ENCODE measurements around the gene RPN2. TPM values are rescaled to one million over a fixed set of nuclear protein-coding genes. Genes with fewer than 3 reads are reported as not detected.

RPN2 gene
- total RNA-seq, 4 donors from 2014 or later, result 74.4 to 161 (median 107) TPM

DNA sequence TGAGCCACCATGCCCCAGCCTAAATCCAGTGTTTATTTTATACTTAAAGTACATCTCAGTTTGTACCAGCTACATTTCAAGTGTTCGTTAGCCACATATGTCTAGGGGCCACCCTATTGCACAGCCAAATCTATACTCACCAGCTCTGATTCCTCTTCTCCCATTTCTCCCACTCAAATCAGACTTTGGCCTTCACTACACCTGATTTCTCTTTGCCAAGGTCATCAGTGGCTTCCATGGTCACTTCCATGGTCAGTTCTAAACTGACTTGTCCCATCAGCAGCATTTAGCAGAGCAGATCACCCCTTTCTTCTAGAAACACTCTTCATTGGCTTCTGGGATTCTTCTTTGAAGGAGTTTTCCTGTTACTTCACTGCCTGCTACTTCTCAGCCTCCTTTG is 68.4 kb downstream of the RPN2 start:
- H3K27me3 ChIP-seq, result no peaks in the 10 kb centered on the region
- no peak overlapping the region for H3K4me3 ChIP-seq
- no peaks in the 10 kb centered on the region for H3K9me3 ChIP-seq
- H3K36me3 ChIP-seq, result no peaks in the 10 kb centered on the region
- no peak overlapping the region for H3K27ac ChIP-seq
- TF ChIP-seq, protein P1, sequence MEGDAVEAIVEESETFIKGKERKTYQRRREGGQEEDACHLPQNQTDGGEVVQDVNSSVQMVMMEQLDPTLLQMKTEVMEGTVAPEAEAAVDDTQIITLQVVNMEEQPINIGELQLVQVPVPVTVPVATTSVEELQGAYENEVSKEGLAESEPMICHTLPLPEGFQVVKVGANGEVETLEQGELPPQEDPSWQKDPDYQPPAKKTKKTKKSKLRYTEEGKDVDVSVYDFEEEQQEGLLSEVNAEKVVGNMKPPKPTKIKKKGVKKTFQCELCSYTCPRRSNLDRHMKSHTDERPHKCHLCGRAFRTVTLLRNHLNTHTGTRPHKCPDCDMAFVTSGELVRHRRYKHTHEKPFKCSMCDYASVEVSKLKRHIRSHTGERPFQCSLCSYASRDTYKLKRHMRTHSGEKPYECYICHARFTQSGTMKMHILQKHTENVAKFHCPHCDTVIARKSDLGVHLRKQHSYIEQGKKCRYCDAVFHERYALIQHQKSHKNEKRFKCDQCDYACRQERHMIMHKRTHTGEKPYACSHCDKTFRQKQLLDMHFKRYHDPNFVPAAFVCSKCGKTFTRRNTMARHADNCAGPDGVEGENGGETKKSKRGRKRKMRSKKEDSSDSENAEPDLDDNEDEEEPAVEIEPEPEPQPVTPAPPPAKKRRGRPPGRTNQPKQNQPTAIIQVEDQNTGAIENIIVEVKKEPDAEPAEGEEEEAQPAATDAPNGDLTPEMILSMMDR (IDR thresholded peaks at IDR 0.05), result no peak
- TF ChIP-seq POLR2A (IDR thresholded peaks at IDR 0.05), result no peak
- intact Hi-C loops (cut with DNase I; ENCODE audit: low total_unique reads), result no loop called here
- no peak for DNase-seq
- H3K4me1 ChIP-seq, result no peaks in the 10 kb centered on the region

DNA sequence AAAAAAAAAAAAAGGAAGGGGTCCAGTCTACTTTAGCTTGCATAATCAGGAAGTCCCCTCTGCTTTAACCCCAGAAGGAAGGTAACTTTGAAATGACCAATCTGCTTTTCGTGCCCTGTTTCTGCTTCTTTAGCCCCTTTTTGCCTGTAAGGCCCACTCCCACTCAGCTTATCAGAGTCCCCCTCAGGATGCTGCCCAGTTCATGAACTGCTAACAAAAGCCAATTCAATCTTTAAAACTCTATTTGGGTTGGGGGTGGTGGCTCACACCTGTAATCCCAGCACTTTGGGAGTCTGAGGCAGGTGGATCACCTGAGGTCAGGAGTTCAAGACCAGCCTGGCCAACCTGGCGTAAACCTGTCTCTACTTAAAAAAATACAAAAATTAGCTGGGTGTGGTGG is 70.2 kb downstream of the RPN2 start:
- H3K9me3 ChIP-seq, result no peaks in the 10 kb centered on the region
- H3K27me3 ChIP-seq, result no peaks in the 10 kb centered on the region
- no peaks in the 10 kb centered on the region for H3K36me3 ChIP-seq
- no peak overlapping the region for H3K4me3 ChIP-seq
- no peaks in the 10 kb centered on the region for H3K4me1 ChIP-seq
- intact Hi-C loops (cut with DNase I; ENCODE audit: low total_unique reads), result no loop called here
- no peak overlapping the region for H3K27ac ChIP-seq
- TF ChIP-seq, protein P1 (IDR thresholded peaks at IDR 0.05), result no peak
- no peak for TF ChIP-seq POLR2A (IDR thresholded peaks at IDR 0.05)
- DNase-seq, result no peak

DNA sequence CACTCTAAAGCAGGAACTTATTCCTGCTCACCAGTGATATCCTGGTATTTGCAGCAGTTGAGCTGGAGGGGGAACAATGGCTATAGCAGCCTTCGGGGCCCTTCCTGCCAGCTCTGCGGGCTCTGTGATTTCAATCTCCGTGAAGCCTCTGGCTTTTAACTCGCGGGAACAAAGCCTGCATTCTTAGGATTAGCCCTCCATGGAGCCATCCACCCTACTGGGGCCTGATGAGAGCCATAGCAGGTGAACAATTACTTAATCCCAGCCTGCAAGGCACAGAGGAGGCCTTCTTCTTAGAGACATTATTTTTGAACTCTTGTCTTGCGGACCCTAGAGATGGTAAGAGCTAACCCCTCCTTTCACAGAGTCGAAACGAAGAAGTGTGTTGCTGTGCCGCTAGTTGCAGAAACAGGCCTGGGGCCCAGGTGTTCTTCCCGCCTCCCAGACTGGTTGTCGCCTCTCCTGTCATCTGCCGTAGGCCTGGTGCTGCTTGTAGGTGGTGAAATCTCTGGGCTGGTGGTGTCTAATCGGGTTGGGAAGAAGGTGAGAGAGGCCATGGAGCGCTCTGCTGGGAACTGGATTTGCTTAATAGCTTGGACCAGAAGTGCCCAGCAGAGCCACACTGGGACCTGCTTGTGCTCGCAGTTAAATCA is 72.8 kb downstream of the RPN2 start:
- Histone ChIP-seq H3K9me3 (no peaks in the 10 kb centered on the region), H3K4me1 (no peaks in the 10 kb centered on the region), H3K4me3 (no peak overlapping the region), H3K36me3 (no peaks in the 10 kb centered on the region), H3K27ac (no peak overlapping the region), H3K27me3 (no peaks in the 10 kb centered on the region)
- no peak for DNase-seq
- intact Hi-C loops (cut with DNase I; ENCODE audit: low total_unique reads), result no loop called here
- no peak for TF ChIP-seq POLR2A (IDR thresholded peaks at IDR 0.05)
- TF ChIP-seq, protein P1 (IDR thresholded peaks at IDR 0.05), result no peak

DNA sequence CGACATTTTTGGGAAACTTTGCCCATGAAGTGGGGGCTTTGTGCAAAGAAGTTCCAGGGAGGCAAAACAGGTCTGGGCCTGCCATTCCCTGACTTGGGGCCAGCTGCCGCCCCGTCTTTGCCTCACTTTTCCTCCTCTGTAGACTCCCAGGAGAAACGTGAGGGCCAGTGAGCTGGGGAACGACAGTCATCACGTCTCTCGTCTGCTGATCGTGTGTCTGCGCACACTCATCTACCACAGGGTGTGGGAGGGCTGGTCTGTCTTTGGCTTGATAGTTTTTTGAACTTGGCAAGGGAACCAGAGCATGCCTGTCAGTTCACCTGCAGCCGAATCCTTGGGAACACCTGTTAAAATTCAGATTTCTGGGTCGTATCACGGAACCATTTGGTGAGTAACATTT is 74.0 kb downstream of the RPN2 start:
- no peak overlapping the region for H3K4me3 ChIP-seq
- H3K36me3 ChIP-seq, result no peaks in the 10 kb centered on the region
- H3K27me3 ChIP-seq, result no peaks in the 10 kb centered on the region
- H3K9me3 ChIP-seq, result no peaks in the 10 kb centered on the region
- TF ChIP-seq, protein P1 (IDR thresholded peaks at IDR 0.05), result no peak
- no peak for TF ChIP-seq POLR2A (IDR thresholded peaks at IDR 0.05)
- intact Hi-C loops (cut with DNase I; ENCODE audit: low total_unique reads), result no loop called here
- no peak overlapping the region for H3K27ac ChIP-seq
- DNase-seq, result no peak
- no peaks in the 10 kb centered on the region for H3K4me1 ChIP-seq

DNA sequence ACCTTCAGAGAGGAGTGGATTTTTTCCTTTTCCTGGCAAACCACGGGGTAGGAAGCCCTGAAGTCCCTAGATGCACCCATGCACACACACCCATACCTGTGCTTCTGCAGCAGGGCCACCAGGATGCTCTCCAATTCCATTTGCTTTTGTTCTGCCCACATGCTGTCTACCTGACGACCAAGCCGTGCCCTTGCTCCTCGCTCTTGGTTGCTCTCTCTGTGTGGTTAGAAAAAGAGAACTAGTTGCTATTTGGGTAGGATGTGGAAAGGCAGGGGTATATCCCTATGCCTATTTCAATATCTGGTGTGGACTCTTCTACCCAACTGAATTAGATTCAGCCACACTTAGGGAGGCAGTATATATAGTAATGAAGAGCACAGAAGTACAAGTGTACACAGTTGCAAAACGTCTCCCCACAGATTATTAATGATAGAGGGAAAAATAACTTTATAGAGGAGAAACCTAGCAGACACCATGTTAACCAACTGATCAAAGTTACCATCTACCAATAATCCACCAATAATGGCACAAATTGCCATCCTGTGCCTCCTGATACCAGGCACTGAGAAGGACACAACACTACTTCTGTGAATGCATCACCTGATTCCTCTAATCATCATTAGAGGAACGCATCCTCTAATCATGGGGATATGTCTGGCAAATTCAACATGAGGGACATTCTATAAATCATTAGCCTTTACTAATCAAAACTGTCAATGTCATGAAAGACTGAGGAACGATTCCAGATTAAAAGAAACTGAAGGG is 75.2 kb downstream of the RPN2 start:
- TF ChIP-seq, protein P1 (IDR thresholded peaks at IDR 0.05), result no peak
- TF ChIP-seq POLR2A (IDR thresholded peaks at IDR 0.05), result no peak
- DNase-seq, result no peak
- no peaks in the 10 kb centered on the region for H3K4me1 ChIP-seq
- H3K27ac ChIP-seq, result no peak overlapping the region
- no peak overlapping the region for H3K4me3 ChIP-seq
- intact Hi-C loops (cut with DNase I; ENCODE audit: low total_unique reads), result no loop called here
- no peaks in the 10 kb centered on the region for H3K36me3 ChIP-seq
- H3K9me3 ChIP-seq, result no peaks in the 10 kb centered on the region
- no peaks in the 10 kb centered on the region for H3K27me3 ChIP-seq

All from uterus (tissue), 4 donors.